Measurements from ENCODE around the gene SIRPB2. TPM values are rescaled to one million over a fixed set of nuclear protein-coding genes. Genes with fewer than 3 reads are reported as not detected.

The SIRPB2 gene
- total RNA-seq (2013; cell fraction: nucleolus; rRNA removed), result not detected in 2 replicates
- not detected in 2 replicates for total RNA-seq (2014; rRNA removed)
- total RNA-seq (2014; rRNA removed; fragmentation: Illumina TruSeq; extraction: Trizol), result not detected in 2 replicates
- total RNA-seq (2021), result not detected in 2 replicates
- polyA plus RNA-seq (2011; ENCODE audit: low read depth), result not detected
- polyA plus RNA-seq (2011; rRNA removed), result not detected in 2 replicates
- polyA plus RNA-seq (2011; cell fraction: cytosol; rRNA removed), result not detected in 2 replicates
- polyA plus RNA-seq (2011; cell fraction: nucleus; rRNA removed), result not detected in 2 replicates
- polyA plus RNA-seq (2012), result not detected in 2 replicates
- polyA plus RNA-seq (2014; fragmentation: Illumina TruSeq; extraction: Trizol), result not detected in 2 replicates
- polyA plus RNA-seq (2014; fragmentation: Nextera tagmentation; extraction: Ambion mirVana), result not detected
- not detected in 2 replicates for polyA plus RNA-seq (2014; rRNA removed)
- not detected for polyA plus RNA-seq (2016; fragmentation: Nextera tagmentation; extraction: Ambion mirVana)
- not detected in 2 replicates for polyA minus RNA-seq (2011; rRNA and poly(A)+ RNA removed)
- polyA minus RNA-seq (2011; cell fraction: cytosol; rRNA and poly(A)+ RNA removed), result not detected in 2 replicates
- polyA minus RNA-seq (2011; cell fraction: nucleus; rRNA and poly(A)+ RNA removed), result not detected in 2 replicates
- Bru-seq, nascent RNA, result percentile 5 among the genes with signal in this experiment
- not detected for BruChase-seq, experiment 1, labeled RNA remaining after a 6-hour chase
- not detected for BruChase-seq, experiment 2, labeled RNA remaining after a 2-hour chase
- long read RNA-seq, experiment 1, result 0 reads
- long read RNA-seq, experiment 2, result 0 reads

- POLR2A ChIA-PET, result no interaction called here
- H3K27me3 ChIP-seq (replicated peaks in 1 of 2; ENCODE audit: control insufficient read depth in 2 of 2, insufficient read depth in 2 of 2, low read length in 1 of 2), result peaks cover 0 to 2% of the 10 kb centered on the region in 2 experiments; a peak in 1 of 4 replicates
- no peak for TF ChIP-seq NBN (IDR thresholded peaks at IDR 0.05)
- TF ChIP-seq FOS (IDR thresholded peaks at IDR 0.05; ENCODE audit: borderline replicate concordance, extremely low read depth, insufficient read length), result no peak
- no peak for TF ChIP-seq ESRRA (IDR thresholded peaks at IDR 0.05; ENCODE audit: low read length)
- TF ChIP-seq PAX8 (IDR thresholded peaks at IDR 0.05), result no peak
- no peak for TF ChIP-seq ZBED1 (IDR thresholded peaks at IDR 0.05; ENCODE audit: borderline replicate concordance)
- WGBS (ENCODE audit: insufficient coverage, insufficient replicate concordance, low lambda C conversion rate, missing lambda C conversion rate), result 10% methylated on average over 11 of the region's 11 CpGs
- H3K27ac ChIP-seq (ENCODE audit: control insufficient read depth, insufficient read depth), result no peak within 1 kb of the TSS
- H2AFZ ChIP-seq (ENCODE audit: control insufficient read depth, low read depth, low read length), result no peak within 1 kb of the TSS
- no peak within 1 kb of the TSS for H3K4me2 ChIP-seq (ENCODE audit: control insufficient read depth, insufficient read depth)
- intact Hi-C loops (cut with micrococcal nuclease; ENCODE audit: unreplicated experiment), result no loop called here
- RAD21 ChIA-PET (ENCODE audit: unreplicated experiment), result interaction anchor here (1.4 kb wide), 1 partner anchor 13 kb away, joined by 5 read pairs; no protein-coding TSS in a partner anchor
- no peak within 1 kb of the TSS for H3K4me3 ChIP-seq
- CTCF ChIA-PET, result interaction anchor here (4.2 kb wide), 1 partner anchor 12 kb away, joined by 28 read pairs; no protein-coding TSS in a partner anchor
- H3K9ac ChIP-seq (ENCODE audit: control insufficient read depth, insufficient read depth, low read length), result no peak within 1 kb of the TSS
- SMC1A ChIA-PET (ENCODE audit: uncharacterized antibody, unreplicated experiment), result no interaction called here
- ATAC-seq (no peak), DNase-seq (ENCODE audit: low read depth, low spot score) (no peak), FAIRE-seq (no peak)
- H3K9me3 ChIP-seq (replicated peaks; ENCODE audit: control insufficient read depth, insufficient read depth, low read length), result no peaks in the 10 kb centered on the region; the same call in 2 of the 3 replicates
- no peaks in the 10 kb centered on the region; the same call in 1 of the 2 replicates for H3K4me1 ChIP-seq (ENCODE audit: control insufficient read depth, insufficient read depth, low read length)
- BruUV-seq (replicated peaks), result no TSS peak
- no peaks in the 10 kb centered on the region for H3K36me3 ChIP-seq (ENCODE audit: control insufficient read depth in 2 of 2, insufficient read depth in 2 of 2, low read length in 1 of 2)
- H3K79me2 ChIP-seq (ENCODE audit: control insufficient read depth, insufficient read depth, low read length), result no peaks in the 10 kb centered on the region
- in situ Hi-C loops (cut with MboI), result no loop called here
- no peaks in the 10 kb centered on the region for H4K20me1 ChIP-seq (ENCODE audit: control insufficient read depth, insufficient read depth)
These were observed at the start of gene SIRPB2 for GRCh38 chr20:1491281-1491840. Gene SIRPB2, minus strand, starts transcription at chr20:1491420. Its CDS starts 61 bp downstream, at chr20:1491359.

Measured in GM12878 (cell line).